Liver (tissue), 9 donors: Measurements from ENCODE around the gene TRIML1. TPM values are rescaled to one million over a fixed set of nuclear protein-coding genes. Genes with fewer than 3 reads are reported as not detected.

Experiments
- DNase-seq: peaks from one replicate; pipeline ENCODE4 v3.0.0-alpha.2; 2017; ENCODE audit warnings: low spot score
- H3K27ac ChIP-seq, 2 donors: one replicate each; pipeline ENCODE4 v1.7.0; 2013; ENCODE audit warnings: inconsistent platforms in 2 of 2, low read length in 2 of 2, control low read depth in 1 of 2, low read depth in 1 of 2, mild to moderate bottlenecking in 1 of 2
- H3K27me3 ChIP-seq, 4 donors: one replicate each; pipeline versions ENCODE4 v1.6.1 to v1.7.0; 2013; ENCODE audit warnings: low read length in 3 of 4, inconsistent platforms in 1 of 4, mild to moderate bottlenecking in 1 of 4, moderate library complexity in 1 of 4; ENCODE audit not compliant: control insufficient read depth in 4 of 4, insufficient read depth in 4 of 4
- H3K36me3 ChIP-seq, 4 donors: one replicate each; pipeline versions ENCODE4 v1.6.1 to v1.7.0; 2013; ENCODE audit warnings: low read length in 3 of 4, mild to moderate bottlenecking in 3 of 4, low read depth in 1 of 4, moderate library complexity in 1 of 4; ENCODE audit not compliant: control insufficient read depth in 4 of 4, insufficient read depth in 3 of 4
- H3K4me1 ChIP-seq, 4 donors: one replicate each; pipeline versions ENCODE4 v1.6.1 to v1.7.0; 2013; ENCODE audit warnings: low read length in 3 of 4, mild to moderate bottlenecking in 3 of 4, moderate library complexity in 1 of 4; ENCODE audit not compliant: control insufficient read depth in 4 of 4, insufficient read depth in 4 of 4
- H3K4me3 ChIP-seq, 3 donors: one replicate each; pipeline versions ENCODE4 v1.6.1 to v1.7.0; 2013; ENCODE audit warnings: low read length in 3 of 3, control low read depth in 1 of 3, low read depth in 1 of 3, mild to moderate bottlenecking in 1 of 3
- H3K9ac ChIP-seq, 2 donors: one replicate each; pipeline ENCODE4 v1.7.0; 2013; ENCODE audit warnings: low read length in 2 of 2, mild to moderate bottlenecking in 2 of 2, moderate library complexity in 2 of 2, control low read depth in 1 of 2, low read depth in 1 of 2
- H3K9me3 ChIP-seq, 4 donors: one replicate each; pipeline versions ENCODE4 v1.6.1 to v1.7.0; 2013; ENCODE audit warnings: low read length in 3 of 4; ENCODE audit not compliant: control insufficient read depth in 4 of 4
- EGR1 ChIP-seq, 2 donors: IDR thresholded peaks; 2 replicates each; pipeline ENCODE4 v1.6.1; 2016 to 2018; ENCODE audit warnings: antibody characterized with exemption in 2 of 2, low read depth in 2 of 2
- FOXA1 ChIP-seq: IDR thresholded peaks from 2 replicates; pipeline ENCODE4 v1.6.1; 2016; ENCODE audit warnings: antibody characterized with exemption
- FOXA2 ChIP-seq: IDR thresholded peaks from 2 replicates; pipeline ENCODE4 v1.6.1; 2016; ENCODE audit warnings: antibody characterized with exemption
- GABPA ChIP-seq, 2 donors: IDR thresholded peaks in 1 of 2; conservative IDR thresholded peaks in 1 of 2; 2 replicates each; pipeline ENCODE4 v1.6.1; 2016; ENCODE audit warnings: antibody characterized with exemption in 2 of 2, mild to moderate bottlenecking in 1 of 2, moderate library complexity in 1 of 2
- HNF4A ChIP-seq, 2 donors: conservative IDR thresholded peaks; 2 replicates each; pipeline ENCODE4 v1.6.1; 2016; ENCODE audit warnings: antibody characterized with exemption in 2 of 2, mild to moderate bottlenecking in 2 of 2
- HNF4G ChIP-seq: IDR thresholded peaks from 2 replicates; pipeline ENCODE4 v1.6.1; 2016; ENCODE audit warnings: antibody characterized with exemption
- JUND ChIP-seq, 2 donors: IDR thresholded peaks; 2 replicates each; pipeline ENCODE4 v1.6.1; 2016; ENCODE audit warnings: antibody characterized with exemption in 2 of 2
- MAX ChIP-seq: IDR thresholded peaks from 2 replicates; pipeline ENCODE4 v1.6.1; 2016; ENCODE audit warnings: antibody characterized with exemption
- NR2F2 ChIP-seq: IDR thresholded peaks from 2 replicates; pipeline ENCODE4 v1.6.1; 2016; ENCODE audit warnings: antibody characterized with exemption
- RAD21 ChIP-seq, 2 donors: IDR thresholded peaks; 2 replicates each; pipeline ENCODE4 v1.6.1; 2016; ENCODE audit warnings: antibody characterized with exemption in 2 of 2, mild to moderate bottlenecking in 2 of 2
- REST ChIP-seq: IDR thresholded peaks from 2 replicates; pipeline ENCODE4 v1.6.1; 2016; ENCODE audit warnings: antibody characterized with exemption, mild to moderate bottlenecking
- RXRA ChIP-seq, 2 donors: IDR thresholded peaks; 2 replicates each; pipeline ENCODE4 v1.6.1; 2017 to 2018; ENCODE audit warnings: antibody characterized with exemption in 2 of 2, mild to moderate bottlenecking in 1 of 2
- SP1 ChIP-seq: IDR thresholded peaks from 2 replicates; pipeline ENCODE4 v1.6.1; 2018; ENCODE audit warnings: antibody characterized with exemption, mild to moderate bottlenecking
- TAF1 ChIP-seq: conservative IDR thresholded peaks from 2 replicates; pipeline ENCODE4 v1.6.1; 2016; ENCODE audit warnings: antibody characterized with exemption, mild to moderate bottlenecking
- YY1 ChIP-seq: IDR thresholded peaks from 2 replicates; pipeline ENCODE4 v1.6.1; 2016; ENCODE audit warnings: antibody characterized with exemption, mild to moderate bottlenecking
- WGBS: extraction: QIAGEN DNeasy Blood & Tissue Kit; methylation state at CpG from one replicate; pipeline ENCODE4 v1.1.7; 2013; 5-methylcytosine and 5-hydroxymethylcytosine counted together
- polyA plus RNA-seq, 2 donors: library from polyadenylated mRNA; stranded (reverse) in 1 of 2; unstranded in 1 of 2; fragments of 200-250 nt in 1 of 2; fragments of >200 nt in 1 of 2; fragmentation: Nextera tagmentation in 1 of 2; extraction: Ambion mirVana in 1 of 2; gene quantifications; one replicate each; pipeline versions ENCODE4 v1.2.1 to v1.2.3, GENCODE V29; 2013 to 2015
- total RNA-seq, 2 donors: library from RNA; depleted of rRNA; stranded (reverse); fragments of >200 nt; gene quantifications; one replicate each; pipeline ENCODE4 v1.2.3, GENCODE V29; 2014
- TF ChIP-seq, protein P1 (sequence below): IDR thresholded peaks from 2 replicates; pipeline ENCODE4 v1.6.1; 2016; ENCODE audit warnings: antibody characterized with exemption
- TF ChIP-seq, protein P2 (sequence below): fragments of 150-350 bp; IDR thresholded peaks from 2 replicates; pipeline ENCODE4 v1.5.1; 2017; ENCODE audit warnings: improper control_type of control experiment, low read depth, low read length; ENCODE audit not compliant: missing input control
- TF ChIP-seq, protein P3 (sequence below): IDR thresholded peaks from 2 replicates; pipeline ENCODE4 v1.6.1; 2016; ENCODE audit warnings: antibody characterized with exemption
- donor health status: healthy.
- donor health status: healthy.
- donor health status: healthy.
- donor health status: healthy.
- donor health status: healthy.

TRIML1 gene
- total and polyA plus RNA-seq, 4 donors: not detected

DNA sequence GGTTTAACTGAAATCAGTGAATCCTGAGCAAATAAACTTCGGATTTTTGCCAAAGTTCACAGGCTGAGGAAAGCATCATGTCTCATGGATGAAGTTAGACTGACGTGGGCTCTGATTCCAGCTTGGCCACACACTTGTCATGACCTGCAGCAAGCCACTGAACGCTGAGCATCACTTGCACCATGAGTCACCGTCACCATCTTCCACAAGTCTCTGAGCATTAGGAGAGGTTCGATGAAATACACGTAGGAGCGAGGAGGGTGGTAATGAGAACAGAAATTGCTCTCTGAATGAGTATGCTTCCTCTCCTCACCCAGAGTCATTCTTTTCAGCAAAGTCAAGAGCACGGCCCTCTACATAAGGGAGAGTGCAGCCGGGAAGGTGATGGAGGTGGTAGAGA lies 26.1 kb upstream of the TRIML1 start (continued):
- TF ChIP-seq, protein P1, sequence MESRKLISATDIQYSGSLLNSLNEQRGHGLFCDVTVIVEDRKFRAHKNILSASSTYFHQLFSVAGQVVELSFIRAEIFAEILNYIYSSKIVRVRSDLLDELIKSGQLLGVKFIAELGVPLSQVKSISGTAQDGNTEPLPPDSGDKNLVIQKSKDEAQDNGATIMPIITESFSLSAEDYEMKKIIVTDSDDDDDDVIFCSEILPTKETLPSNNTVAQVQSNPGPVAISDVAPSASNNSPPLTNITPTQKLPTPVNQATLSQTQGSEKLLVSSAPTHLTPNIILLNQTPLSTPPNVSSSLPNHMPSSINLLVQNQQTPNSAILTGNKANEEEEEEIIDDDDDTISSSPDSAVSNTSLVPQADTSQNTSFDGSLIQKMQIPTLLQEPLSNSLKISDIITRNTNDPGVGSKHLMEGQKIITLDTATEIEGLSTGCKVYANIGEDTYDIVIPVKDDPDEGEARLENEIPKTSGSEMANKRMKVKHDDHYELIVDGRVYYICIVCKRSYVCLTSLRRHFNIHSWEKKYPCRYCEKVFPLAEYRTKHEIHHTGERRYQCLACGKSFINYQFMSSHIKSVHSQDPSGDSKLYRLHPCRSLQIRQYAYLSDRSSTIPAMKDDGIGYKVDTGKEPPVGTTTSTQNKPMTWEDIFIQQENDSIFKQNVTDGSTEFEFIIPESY: no peak
- TF ChIP-seq HNF4A (conservative IDR thresholded peaks at IDR 0.05) (no peak), NR2F2 (no peak), FOXA2 (no peak), RAD21 (IDR thresholded peaks at IDR 0.05) (no peak), RXRA (IDR thresholded peaks at IDR 0.05) (no peak), SP1 (no peak)

DNA sequence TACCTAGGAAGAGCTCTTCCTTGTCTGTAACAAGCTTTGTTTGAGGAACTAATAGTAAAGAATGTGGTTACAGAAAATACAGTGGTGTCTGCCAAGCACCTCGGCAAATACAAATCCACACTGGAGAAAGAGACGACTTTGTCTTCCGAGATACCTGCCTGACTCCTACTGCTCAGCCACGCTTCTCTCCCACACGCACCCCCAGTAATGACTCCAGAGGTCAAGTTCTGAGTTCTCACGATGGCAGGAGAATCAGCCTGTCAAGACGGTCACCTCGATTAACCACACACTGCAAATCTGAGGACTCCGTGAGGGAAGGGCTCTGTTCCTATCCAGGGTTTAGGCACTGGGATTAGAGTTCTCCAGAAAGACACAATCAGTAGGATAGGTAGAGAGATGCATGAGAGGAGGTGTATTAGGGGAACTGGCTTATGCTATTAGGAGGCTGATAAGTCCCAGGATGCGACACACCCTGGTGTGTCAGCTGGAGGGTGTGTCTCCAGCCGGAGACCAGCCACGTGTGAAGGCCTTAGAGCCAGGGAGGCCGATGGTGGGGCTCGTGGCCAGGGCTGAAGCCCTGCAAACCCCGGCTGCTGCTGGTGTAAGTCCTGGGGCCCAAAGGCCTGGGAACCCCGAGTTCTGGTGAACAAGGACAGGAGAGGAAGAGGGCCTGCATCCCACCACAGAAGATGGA lies 21.5 kb upstream of the TRIML1 start:
- TF ChIP-seq RAD21 (IDR thresholded peaks at IDR 0.05) (no peak), HNF4A (conservative IDR thresholded peaks at IDR 0.05) (no peak), FOXA2 (no peak), RXRA (IDR thresholded peaks at IDR 0.05) (no peak), GABPA (IDR thresholded peaks at IDR 0.05 in 1 of 2, conservative IDR thresholded peaks at IDR 0.05 in 1 of 2) (no peak), FOXA1 (no peak), TAF1 (no peak)
- TF ChIP-seq, protein P2, sequence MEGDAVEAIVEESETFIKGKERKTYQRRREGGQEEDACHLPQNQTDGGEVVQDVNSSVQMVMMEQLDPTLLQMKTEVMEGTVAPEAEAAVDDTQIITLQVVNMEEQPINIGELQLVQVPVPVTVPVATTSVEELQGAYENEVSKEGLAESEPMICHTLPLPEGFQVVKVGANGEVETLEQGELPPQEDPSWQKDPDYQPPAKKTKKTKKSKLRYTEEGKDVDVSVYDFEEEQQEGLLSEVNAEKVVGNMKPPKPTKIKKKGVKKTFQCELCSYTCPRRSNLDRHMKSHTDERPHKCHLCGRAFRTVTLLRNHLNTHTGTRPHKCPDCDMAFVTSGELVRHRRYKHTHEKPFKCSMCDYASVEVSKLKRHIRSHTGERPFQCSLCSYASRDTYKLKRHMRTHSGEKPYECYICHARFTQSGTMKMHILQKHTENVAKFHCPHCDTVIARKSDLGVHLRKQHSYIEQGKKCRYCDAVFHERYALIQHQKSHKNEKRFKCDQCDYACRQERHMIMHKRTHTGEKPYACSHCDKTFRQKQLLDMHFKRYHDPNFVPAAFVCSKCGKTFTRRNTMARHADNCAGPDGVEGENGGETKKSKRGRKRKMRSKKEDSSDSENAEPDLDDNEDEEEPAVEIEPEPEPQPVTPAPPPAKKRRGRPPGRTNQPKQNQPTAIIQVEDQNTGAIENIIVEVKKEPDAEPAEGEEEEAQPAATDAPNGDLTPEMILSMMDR: no peak
- Histone ChIP-seq H3K4me3 (no peak overlapping the region), H3K9ac (no peak overlapping the region), H3K27me3 (no peaks in the 10 kb centered on the region), H3K9me3 (no peaks in the 10 kb centered on the region), H3K4me1 (no peaks in the 10 kb centered on the region), H3K27ac (no peak overlapping the region), H3K36me3 (no peaks in the 10 kb centered on the region)
- 79% methylated on average over 16 of the region's 16 CpGs for WGBS
- DNase-seq: no peak

GRCh38 chr4:188121530-188121929 lies 17.7 kb upstream of the TRIML1 start:
- whole genome bisulfite sequencing: 49% methylated on average over 13 of the region's 13 CpGs
- H3K9me3 ChIP-seq: no peaks in the 10 kb centered on the region
- TF ChIP-seq HNF4A (conservative IDR thresholded peaks at IDR 0.05) (no peak), GABPA (IDR thresholded peaks at IDR 0.05 in 1 of 2, conservative IDR thresholded peaks at IDR 0.05 in 1 of 2) (no peak), MAX (no peak), FOXA1 (no peak), FOXA2 (no peak), YY1 (no peak), EGR1 (IDR thresholded peaks at IDR 0.05; ENCODE audit: low read depth in 2 of 2) (no peak), RXRA (IDR thresholded peaks at IDR 0.05) (no peak), SP1 (no peak), JUND (IDR thresholded peaks at IDR 0.05) (no peak), HNF4G (no peak), NR2F2 (no peak), TAF1 (no peak), REST (no peak), RAD21 (IDR thresholded peaks at IDR 0.05) (no peak)
- TF ChIP-seq, protein P2: no peak
- TF ChIP-seq, protein P3, sequence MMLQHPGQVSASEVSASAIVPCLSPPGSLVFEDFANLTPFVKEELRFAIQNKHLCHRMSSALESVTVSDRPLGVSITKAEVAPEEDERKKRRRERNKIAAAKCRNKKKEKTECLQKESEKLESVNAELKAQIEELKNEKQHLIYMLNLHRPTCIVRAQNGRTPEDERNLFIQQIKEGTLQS: no peak

More at GRCh38 chr4:188121530-188121929, 17.7 kb upstream of the TRIML1 start:
- Histone ChIP-seq H3K36me3 (no peaks in the 10 kb centered on the region), H3K27ac (no peak overlapping the region), H3K27me3 (no peaks in the 10 kb centered on the region), H3K9ac (no peak overlapping the region), H3K4me3 (no peak overlapping the region), H3K4me1 (no peaks in the 10 kb centered on the region)
- no peak for DNase-seq
